Left kidney (tissue), 2 donors: Measurements from ENCODE around the gene PRRX2. TPM values are rescaled to one million over a fixed set of nuclear protein-coding genes. Genes with fewer than 3 reads are reported as not detected.
"Not testable (repeated sequence)": the region's sequence is repeated elsewhere in the genome, so short reads cannot be mapped to it uniquely, and the experiment has no call there.

ENCODE experiments used
- DNase-seq: peaks from one replicate; pipeline ENCODE4 v3.0.0-alpha.2; 2013
- polyA plus RNA-seq: library from polyadenylated mRNA; unstranded; fragments of 120-200 nt; gene quantifications from one replicate; pipeline ENCODE4 v1.2.1, GENCODE V29; 2013; ENCODE audit not compliant: insufficient read length

PRRX2 gene
- polyA plus RNA-seq, 1 donor = 0.52 TPM

DNA sequence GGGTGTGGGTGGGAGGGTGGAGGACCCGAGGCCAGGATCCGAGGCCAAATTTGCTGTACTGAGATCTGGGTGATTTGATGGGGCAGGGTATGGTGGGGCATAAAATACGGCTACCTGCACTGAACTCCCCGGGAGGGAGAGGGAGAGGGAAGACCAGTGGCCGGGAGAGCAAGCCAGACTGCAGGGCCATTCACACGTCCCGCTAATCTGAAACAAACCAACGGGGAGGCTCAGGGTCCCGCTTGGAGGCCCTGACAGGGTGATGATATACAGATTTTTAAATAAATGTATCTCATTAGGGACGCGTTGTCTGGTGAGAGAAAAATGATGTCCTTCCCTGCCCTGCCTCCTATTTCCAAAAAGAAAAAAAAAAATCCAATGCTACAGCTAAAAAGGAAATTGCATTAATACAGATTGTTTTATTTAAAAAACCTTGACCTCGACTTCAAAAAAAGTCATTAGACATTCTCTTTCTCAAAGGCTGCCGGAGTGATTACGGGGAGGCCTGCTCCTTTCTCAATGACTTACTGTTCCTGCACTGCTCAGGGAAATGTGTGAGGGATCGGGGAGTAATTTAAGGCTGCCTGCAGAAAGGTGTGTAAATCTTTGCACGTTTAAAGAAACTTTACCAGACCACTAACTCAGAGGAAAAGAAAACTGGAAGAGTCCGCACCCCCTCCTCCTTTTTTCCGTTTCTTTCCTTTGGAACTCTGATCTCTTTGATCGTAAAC, 11.5 kb upstream of the PRRX2 start:
- peak; percentile 75 for DNase-seq

DNA sequence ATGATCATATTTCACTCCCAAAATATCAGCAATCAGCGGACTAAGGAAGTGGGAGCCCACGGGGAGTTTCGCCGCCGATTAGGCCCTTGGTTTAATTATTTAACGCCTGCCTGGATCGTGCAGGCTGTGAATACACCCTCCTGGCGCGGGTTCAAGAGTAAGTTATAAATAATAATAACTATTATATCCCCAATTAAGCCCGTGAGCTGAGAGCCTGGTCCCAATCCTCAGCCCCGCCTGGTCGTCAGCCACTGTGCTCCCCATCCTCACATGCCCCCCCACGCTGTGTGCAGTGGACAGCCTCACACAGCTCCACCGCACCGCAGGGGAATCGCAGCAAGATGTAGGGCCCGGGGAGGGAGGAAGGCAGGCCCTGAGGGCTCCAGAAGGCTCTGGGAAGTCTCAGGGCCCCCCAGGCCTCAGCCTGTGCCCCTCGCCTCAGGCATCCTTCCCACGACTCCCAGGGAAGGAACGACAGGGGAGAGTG, 10.8 kb upstream of the PRRX2 start:
- no peak for DNase-seq

DNA sequence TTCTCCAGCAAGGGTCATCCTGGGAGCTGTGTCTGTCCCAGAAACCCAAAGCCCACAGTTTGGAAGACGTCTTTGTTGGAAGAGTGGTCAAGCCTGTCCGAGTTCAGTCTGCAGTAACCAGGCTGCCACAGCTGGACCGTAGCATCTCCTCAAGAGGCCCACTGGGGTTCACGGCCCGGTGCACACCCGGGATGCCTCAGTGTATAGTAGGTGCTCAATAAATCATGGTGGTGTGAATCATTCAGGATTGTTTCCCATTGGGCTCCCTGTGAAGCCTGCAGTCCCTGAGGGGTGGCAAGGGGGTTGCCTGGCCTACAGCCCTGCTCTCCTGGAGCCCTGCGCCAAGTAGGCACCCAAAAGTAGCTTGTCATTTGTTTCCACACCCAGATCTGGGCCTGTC, 10.3 kb upstream of the PRRX2 start:
- no peak for DNase-seq

DNA sequence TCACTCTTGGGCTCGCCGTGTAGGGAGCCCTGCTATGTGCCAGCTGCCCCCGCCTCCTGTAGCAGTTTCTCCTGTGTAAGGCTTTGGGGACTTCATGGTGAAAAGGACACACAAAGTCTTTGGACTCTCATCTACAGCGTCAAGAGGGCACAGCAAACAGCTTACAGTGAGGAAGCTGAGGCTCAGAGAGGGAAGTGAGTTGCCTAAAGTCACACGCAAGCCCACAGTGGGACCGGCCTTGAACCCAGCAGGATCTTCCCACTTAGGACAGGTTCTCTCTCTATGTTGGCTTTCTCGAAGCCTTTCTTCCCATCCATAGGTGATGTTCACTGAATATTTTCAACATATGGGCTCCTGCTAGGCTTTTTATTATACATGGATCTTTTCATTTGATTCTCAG, 9.8 kb upstream of the PRRX2 start:
- no peak for DNase-seq

- DNase-seq = no peak
Measured at GRCh38 chr9:129656795-129657390, 8.6 kb upstream of the PRRX2 start.

GRCh38 chr9:129661029-129661428, 4.4 kb upstream of the PRRX2 start:
- DNase-seq = no peak

DNA sequence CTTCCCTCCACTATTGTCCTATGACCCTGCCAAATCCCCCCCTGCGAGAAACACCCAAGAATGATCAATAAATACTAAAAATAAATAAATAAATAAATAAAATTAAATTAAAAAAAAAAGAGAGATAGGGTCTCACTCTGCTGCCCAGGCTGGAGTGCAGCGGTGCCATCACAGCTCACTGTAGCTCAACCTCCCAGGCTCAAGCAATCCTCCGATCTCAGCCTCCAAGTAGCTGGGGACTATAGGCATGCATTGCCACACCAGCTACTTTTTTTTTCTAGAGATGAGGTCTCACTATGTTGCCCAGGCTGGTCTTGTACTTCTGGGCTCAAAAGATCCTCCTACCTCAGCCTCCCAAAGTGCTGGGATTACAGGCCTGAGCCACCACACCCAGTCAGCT, 3.2 kb upstream of the PRRX2 start:
- DNase-seq = not testable (repeated sequence)

- no peak for DNase-seq
Measured at GRCh38 chr9:129664746-129665388, 580 bp upstream of the PRRX2 start.

DNA sequence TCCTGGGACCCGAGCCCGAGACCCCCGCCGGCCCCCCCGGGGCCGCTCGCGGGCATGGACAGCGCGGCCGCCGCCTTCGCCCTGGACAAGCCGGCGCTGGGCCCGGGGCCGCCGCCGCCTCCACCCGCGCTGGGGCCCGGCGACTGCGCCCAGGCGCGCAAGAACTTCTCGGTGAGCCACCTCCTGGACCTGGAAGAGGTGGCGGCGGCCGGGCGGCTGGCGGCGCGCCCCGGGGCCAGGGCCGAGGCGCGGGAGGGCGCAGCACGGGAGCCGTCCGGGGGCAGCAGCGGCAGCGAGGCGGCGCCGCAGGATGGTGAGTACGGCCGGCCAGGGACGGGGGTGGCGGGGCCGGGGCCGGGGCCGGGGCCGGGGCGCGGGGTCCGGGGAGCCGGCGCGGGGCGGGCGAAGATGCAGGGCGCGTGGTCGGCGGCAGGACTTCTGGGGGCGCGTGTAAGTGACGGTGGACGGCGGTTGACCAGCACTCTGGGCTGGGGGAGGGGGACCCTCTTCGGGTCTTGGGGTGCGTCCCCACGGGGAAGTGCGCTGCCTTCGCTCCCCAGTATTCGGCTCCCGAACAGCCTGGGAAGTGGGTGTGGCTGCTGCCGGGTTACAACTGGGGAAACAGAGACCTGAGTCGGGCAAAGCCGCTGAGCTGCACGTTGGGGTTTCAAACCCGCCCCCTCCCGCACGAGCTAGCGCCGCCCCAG, 520 bp downstream of the PRRX2 start:
- no peak for DNase-seq

- DNase-seq = no peak
Measured at GRCh38 chr9:129666575-129666974, 1.1 kb downstream of the PRRX2 start.

DNA sequence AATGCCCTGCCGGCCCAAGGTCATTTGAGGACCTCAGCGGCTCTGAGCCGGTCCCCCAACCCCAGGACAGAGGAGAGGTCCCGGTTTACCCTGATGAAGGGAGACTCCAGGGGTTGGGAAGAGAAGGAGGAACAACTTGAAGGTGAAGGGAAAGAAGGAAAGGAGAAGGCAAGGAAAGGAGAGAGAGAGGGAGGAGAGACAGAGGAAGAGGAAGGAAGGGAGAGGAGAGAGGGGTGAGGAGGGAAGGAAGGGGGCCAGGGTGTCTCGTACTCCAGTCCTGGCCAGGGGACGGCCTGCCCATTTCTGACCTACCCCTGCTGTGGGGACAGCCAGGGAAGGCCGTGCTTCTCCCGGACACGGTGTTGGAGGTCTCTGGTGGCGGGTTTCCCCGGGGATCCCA, 1.9 kb downstream of the PRRX2 start:
- DNase-seq = no peak

GRCh38 chr9:129667850-129668249, 2.4 kb downstream of the PRRX2 start:
- no peak for DNase-seq

- DNase-seq = no peak
Measured at GRCh38 chr9:129669141-129669718, 3.8 kb downstream of the PRRX2 start.

DNA sequence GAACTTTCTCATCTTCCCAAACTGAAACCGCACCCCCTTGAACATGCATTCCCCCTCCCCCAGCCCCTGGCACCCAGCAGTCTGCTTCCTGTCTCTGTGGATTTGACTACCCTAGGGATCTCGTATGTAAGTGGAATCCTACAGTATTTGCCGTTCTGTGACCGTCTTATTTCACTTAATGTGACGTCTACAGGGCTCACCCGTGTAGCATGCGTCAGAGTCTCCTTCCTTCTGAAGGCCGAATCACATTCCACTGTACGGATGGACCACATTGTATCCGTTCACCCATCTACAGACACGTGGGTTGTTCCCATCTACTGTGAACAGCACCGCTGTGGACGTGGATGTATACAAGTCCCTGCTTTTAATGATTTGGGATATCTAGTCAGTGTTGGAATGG, 4.5 kb downstream of the PRRX2 start:
- no peak for DNase-seq

DNA sequence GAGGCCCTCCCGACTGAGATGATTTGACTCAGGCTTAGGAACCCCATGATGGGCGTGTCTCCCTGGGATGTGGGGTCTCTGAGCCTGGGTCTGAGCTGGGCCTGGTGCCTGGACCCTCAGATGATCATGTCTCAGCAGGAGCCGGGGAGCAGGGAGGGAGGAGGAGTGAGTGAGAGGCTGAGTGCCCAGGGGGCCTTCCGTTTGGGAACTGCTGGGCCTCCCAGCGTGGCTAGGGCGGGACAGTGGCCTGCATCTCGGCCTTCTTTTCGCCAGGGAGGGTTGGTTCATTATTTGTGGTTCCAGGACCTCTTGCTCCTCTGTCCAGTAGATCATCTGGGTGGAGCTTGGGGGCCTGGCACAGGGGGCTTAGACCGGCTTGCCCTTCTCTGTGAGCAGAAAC, 5.6 kb downstream of the PRRX2 start:
- DNase-seq = no peak

DNA sequence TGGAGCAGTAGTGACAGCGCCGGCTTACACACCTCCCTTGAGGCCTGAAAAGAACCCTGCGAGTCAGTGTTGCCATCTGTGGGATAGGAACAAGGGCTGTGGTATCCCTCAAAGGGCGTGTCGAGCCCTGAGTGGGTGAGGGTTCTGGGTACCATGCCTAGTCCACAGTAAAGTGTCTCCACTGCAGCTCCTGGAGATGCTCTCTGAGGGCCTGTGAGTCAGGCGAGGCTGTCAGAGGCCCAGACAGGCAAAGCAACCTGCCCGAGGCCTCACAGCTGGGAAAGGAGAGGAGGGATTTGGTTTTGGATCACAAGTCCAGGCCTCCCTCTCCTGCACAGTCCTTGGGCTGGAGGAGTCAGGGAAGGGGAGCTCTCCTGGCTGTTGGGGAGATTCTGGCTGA, 6.1 kb downstream of the PRRX2 start:
- DNase-seq = no peak

GRCh38 chr9:129672702-129673101, 7.3 kb downstream of the PRRX2 start:
- no peak for DNase-seq

DNA sequence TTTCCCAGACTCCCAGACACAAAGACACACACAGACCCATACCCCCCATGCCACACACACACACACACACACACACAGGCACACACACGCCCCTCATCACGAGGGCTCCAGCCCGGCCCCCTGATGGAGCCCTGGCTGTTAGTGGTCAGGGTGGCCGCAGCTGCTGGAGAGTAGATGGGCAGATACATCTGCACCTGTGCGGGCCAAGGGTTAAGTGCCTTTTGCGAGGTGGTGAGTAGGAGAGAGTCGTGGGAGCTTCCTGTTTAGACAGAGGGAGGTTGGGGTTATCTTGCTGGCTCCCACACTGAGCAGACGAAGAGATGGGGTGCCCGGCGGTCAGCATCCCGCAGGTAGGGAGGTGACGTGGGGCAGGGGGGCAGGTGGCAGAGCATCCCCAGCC, 8.2 kb downstream of the PRRX2 start:
- no peak for DNase-seq

DNA sequence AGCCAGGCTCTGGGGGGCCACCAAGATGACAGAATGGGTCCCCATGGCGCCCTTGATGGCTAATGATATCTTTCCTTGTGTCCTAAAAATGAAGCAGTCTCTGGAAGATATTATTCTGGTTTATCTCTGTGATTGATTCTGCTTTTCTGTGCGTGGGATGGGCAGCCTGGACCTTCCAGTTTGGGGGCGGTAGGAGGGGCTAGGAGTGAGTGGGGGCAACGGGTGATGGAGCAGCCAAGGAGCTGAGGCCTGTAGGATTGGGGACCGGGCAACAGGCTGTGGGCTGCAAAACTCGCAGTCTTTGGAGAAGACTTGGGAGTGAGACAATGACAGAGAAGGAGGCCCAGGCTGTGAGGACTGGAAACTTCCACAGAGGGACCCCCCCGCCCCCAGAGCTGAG, 8.8 kb downstream of the PRRX2 start:
- no peak for DNase-seq

DNA sequence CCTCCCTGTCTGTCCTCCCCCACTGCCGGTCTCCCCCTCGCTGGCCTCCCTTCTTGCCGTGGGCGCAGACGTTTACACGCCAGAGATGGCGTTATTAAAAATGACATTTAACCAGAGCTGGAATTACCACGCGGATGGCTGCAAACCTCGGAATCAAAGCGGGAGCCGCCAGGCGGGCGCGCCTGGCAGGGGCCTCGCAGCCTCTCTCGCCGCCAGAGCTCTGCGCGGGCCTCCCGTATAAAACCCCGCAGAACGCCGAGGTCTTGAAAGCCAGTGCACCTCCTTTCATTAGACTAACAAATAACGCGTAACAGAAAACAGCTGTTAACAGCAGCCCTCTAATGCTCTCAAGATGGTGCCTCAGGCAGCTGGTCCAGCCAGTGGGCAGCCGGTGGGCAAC, 10.2 kb downstream of the PRRX2 start:
- DNase-seq = no peak

- DNase-seq = no peak
Measured at GRCh38 chr9:129676287-129676686, 10.8 kb downstream of the PRRX2 start.

DNA sequence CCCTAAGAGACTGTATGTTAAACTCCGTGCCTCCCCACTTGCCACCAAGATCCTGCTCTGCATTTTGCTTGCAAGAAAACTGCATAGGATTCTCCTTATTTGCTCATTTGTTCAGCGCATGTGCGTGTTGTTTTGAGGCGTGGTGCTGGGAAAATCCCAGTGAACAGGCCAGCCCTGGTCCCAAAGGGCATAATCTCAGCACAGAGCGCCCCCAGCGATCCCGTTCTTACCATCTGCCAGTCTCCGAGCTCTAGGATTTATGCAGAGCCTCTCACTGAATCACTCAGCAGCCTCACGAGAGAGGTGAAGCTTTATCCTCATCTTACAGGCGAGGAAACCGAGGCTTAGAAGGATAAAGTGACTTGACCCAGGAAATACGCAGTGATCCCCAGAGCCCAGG, 11.5 kb downstream of the PRRX2 start:
- DNase-seq = no peak

- DNase-seq = no peak
Measured at GRCh38 chr9:129677456-129677855, 12.0 kb downstream of the PRRX2 start.
